GM13977 (cell line): ENCODE results near the gene CACNA1S.

ENCODE experiments used
- DNase-seq: peaks from one replicate; pipeline ENCODE4 v3.0.0; 2012; ENCODE audit warnings: low spot score
- in situ Hi-C: fragments of 300-500 bp; cut with MboI; formaldehyde crosslinking; loops from one replicate; pipeline ENCODE4 v1.12.0; 2022; ENCODE audit warnings: low sequenced_read_pairs, low pct_unique_long_range_greater_than_20kb, mixed read lengths, inconsistent platforms; ENCODE audit not compliant: unreplicated experiment
- TF ChIP-seq, protein P1 (sequence below): IDR thresholded peaks from 2 replicates; pipeline ENCODE4 v1.5.1; 2012; ENCODE audit warnings: mild to moderate bottlenecking, control low read depth; ENCODE audit not compliant: insufficient read depth; ENCODE audit errors: extremely low read depth, missing control alignments

CACNA1S gene

DNA sequence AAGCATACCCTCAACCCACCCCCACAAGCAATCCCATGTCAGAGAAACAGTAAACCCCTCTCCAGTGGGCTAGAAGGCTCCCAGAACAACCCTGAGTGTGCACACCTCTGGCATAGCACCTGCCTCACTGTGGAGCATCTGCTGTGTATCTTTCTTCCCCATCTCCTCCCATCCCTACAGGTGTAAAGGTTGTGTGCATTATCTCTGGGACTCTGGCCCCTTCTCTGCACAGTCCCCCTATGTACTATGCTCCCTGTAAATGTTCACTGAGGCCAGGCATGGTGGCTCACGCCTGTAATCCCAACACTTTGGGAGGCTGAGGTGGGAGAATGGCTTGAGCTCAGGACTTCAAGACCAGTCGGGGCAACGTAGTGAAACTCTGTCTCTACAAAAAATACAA, 700 bp upstream of the CACNA1S start:
- no peak for DNase-seq
- in situ Hi-C loops = loop anchor here (10.0 kb wide), 1 partner anchor 148 kb away; no protein-coding TSS in a partner anchor
- TF ChIP-seq, protein P1, sequence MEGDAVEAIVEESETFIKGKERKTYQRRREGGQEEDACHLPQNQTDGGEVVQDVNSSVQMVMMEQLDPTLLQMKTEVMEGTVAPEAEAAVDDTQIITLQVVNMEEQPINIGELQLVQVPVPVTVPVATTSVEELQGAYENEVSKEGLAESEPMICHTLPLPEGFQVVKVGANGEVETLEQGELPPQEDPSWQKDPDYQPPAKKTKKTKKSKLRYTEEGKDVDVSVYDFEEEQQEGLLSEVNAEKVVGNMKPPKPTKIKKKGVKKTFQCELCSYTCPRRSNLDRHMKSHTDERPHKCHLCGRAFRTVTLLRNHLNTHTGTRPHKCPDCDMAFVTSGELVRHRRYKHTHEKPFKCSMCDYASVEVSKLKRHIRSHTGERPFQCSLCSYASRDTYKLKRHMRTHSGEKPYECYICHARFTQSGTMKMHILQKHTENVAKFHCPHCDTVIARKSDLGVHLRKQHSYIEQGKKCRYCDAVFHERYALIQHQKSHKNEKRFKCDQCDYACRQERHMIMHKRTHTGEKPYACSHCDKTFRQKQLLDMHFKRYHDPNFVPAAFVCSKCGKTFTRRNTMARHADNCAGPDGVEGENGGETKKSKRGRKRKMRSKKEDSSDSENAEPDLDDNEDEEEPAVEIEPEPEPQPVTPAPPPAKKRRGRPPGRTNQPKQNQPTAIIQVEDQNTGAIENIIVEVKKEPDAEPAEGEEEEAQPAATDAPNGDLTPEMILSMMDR = no peak

DNA sequence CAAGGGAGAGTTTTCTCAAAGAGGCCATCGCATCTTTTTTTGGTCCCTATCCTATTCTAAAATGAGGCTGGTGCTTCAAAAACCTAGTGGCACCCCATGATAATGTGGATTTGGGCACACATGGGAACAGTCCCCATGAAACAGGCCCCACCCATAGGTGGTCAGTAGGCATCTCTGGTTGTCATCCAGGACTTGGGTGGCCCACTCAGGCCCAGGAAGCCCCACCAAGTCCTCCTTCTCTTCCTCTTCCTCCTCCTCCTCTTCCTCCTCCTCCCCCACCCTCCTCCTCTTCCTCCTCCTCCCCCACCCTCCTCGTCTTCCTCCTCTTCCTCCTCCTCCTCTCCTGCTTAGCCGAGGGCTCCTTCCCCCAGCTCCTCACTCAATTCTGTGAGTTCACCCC, 554 bp downstream of the CACNA1S start:
- DNase-seq = no peak
- TF ChIP-seq, protein P1 = no peak
- in situ Hi-C loops = loop anchor here (10.0 kb wide), 1 partner anchor 147 kb away; no protein-coding TSS in a partner anchor

DNA sequence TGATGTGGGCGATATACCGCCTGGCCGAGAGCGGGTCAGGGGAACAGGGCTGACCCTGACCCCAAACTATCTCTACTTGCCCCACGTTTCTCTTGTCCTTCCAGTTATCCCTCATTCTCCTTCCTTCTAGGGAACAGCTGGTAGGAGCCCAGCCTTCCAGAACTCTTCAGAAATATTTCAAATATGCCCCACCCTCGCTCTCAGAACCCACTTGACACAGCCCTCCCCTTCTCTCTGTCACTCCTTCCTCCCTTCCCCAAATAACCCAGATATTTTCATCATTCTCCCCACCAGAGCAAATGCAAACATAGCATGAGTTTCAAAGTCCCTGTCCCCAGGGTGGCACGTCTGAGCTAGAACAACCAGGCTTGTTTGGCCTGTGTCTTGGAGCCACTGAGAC, 1.1 kb downstream of the CACNA1S start:
- TF ChIP-seq, protein P1 = no peak
- no peak for DNase-seq
- in situ Hi-C loops = loop anchor here (10.0 kb wide), 1 partner anchor 146 kb away; no protein-coding TSS in a partner anchor

DNA sequence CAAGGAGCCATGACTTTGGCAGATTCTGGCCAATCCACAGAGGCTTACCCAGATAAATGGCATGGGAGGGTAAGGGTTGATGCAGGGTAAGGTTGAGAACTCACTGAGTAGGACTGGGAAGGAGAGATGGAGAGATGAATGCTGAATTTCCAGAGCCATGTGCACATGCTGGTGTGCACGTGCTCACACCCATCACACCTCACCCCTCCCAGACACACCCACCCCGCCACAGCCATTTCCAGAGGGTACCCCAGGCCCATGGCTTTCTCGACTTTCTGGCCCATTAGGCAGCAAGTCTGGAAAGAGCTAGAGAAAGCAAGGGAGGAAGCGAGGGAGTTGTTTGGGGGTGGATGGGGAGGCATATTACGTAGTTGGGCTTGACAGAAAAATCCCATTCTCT, 1.6 kb downstream of the CACNA1S start:
- in situ Hi-C loops = loop anchor here (10.0 kb wide), 1 partner anchor 146 kb away; no protein-coding TSS in a partner anchor
- DNase-seq = no peak
- TF ChIP-seq, protein P1 = no peak

DNA sequence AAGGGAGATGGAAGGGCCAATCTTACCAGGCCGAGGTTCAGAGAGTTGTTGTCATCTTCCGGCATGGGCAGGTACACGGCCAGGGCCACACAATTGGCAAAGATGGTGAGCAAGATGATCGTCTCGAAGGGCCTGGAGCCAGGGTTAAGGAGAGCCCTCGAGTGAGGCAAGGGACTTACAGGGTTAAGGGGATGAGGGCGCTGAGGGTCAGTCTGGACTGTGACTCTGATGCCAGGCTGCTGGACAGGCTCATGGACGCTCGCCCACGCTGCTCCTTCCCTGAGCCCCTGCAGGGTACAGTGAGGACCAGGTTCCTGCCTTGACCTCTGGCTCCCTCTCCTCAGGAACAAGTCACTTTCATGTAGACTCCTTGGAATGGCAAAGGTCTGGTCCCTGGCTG, 2.1 kb downstream of the CACNA1S start:
- DNase-seq = no peak
- in situ Hi-C loops = loop anchor here (10.0 kb wide), 1 partner anchor 145 kb away; no protein-coding TSS in a partner anchor
- TF ChIP-seq, protein P1 = no peak

DNA sequence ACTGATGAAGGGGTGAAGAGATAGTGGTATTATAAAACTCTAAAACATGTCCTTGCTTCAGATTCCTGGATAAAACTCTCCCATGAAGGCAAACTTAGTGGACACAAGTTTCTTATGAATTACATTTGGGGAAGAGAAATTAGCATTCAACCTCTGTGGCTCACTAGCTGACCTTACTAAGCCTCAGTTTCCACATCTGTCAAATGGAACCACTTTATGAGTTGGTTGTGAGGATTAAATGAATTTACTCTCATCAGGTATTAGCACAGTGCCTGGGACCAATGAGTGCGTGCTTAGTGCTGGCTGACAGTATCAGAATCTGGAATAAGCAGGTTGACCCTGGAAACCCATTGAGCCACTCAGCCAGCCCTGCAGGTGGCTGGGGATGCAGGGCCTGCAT, 2.6 kb downstream of the CACNA1S start:
- TF ChIP-seq, protein P1 = no peak
- in situ Hi-C loops = loop anchor here (10.0 kb wide), 1 partner anchor 145 kb away; no protein-coding TSS in a partner anchor
- DNase-seq = no peak

DNA sequence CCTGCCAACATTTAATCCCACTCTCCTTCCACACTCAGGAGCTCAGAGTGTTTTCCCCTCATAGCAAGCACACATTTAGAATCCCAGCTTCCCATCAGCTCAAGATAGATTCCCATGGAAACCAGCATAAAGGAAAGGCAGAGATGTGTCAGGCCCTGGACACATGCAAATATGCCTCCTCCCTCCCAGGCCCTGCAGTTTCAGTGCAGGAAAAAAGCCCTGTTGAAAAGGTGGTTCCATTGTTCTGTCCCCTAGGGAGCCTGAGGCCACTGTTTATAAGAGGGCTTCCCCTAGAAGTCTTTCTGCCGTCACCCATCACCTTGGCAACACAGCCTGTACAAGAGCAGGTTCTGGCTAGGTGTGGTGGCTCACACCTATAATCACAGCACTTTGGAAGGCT, 3.6 kb downstream of the CACNA1S start:
- in situ Hi-C loops = no loop called here
- no peak for DNase-seq
- TF ChIP-seq, protein P1 = no peak
